Measurements from ENCODE around the gene ITGB6. TPM values are rescaled to one million over a fixed set of nuclear protein-coding genes. Genes with fewer than 3 reads are reported as not detected.

ITGB6 gene
- total and polyA plus RNA-seq, 2 of the 4 experiments (the other 2 are of a cell fraction), result under 0.01 TPM; not detected in 1

DNA sequence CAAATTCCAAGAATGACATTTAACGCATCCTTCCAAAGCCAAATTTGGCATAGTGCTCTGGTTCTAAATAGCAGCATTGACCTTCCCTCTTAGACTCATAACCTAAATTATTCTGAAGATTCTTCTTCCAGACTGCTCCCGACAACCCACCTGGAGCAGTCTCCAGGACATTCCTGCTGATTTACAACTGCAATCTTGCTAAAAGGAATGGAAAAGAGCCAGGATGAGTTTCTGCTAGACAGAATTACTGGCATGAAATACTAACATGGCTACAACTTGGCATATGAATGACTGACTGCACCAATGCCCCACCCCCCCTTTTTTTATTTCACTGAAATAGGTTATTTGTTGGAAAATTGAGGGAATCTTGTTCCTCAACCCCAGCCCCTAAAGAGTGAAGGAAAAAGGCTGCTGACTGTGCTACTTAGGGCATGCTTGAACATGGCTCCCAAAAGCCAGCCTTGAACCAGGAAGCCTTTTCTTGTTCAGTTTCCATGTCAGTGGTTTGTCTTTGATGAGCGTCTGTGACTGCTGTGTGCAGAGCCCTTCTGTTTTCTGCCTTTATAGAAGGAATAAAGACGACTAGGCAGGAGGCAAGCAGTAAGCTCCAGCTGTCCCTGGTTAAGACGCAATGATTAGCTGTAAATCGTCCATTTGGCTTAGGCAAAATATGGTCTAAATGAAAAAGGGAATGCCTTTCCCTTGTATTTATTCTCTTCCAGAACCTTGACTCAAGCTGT lies 47.4 kb upstream of the ITGB6 start:
- Histone ChIP-seq H4K8ac (ENCODE audit: low read depth in 2 of 2, low read length in 2 of 2) (no peak overlapping the region), H3K4me1 (ENCODE audit: control insufficient read depth, insufficient read depth, low read length) (peaks cover 7% of the 10 kb centered on the region), H2BK15ac (ENCODE audit: low read depth, low read length) (no peak overlapping the region), H2BK5ac (ENCODE audit: low read depth, low read length, poor library complexity, severe bottlenecking) (no peak overlapping the region), H3K27me3 (ENCODE audit: control insufficient read depth, insufficient read depth, low read length) (no peaks in the 10 kb centered on the region), H3K4me3 (ENCODE audit: insufficient read depth, low read depth, low read length) (no peak overlapping the region), H3K14ac (replicated peaks; ENCODE audit: low read depth, low read length) (no peak overlapping the region), H3K36me3 (ENCODE audit: control insufficient read depth, insufficient read depth, low read length) (no peaks in the 10 kb centered on the region), H4K5ac (ENCODE audit: low read depth, low read length) (no peak overlapping the region), H4K20me1 (ENCODE audit: insufficient read depth, low read length) (no peaks in the 10 kb centered on the region), H3K23ac (ENCODE audit: low read depth, low read length) (no peak overlapping the region), H3K9me1 (ENCODE audit: insufficient read depth, low read length) (no peaks in the 10 kb centered on the region; the same call in 1 of the 2 replicates), H3K9me3 (ENCODE audit: control insufficient read depth, insufficient read depth, low read length) (no peaks in the 10 kb centered on the region), H2BK20ac (ENCODE audit: low read depth, low read length) (no peak overlapping the region), H3K79me1 (ENCODE audit: low read depth in 1 of 2, low read length in 2 of 2) (no peaks in the 10 kb centered on the region), H2AK5ac (ENCODE audit: low read depth, low read length) (no peak overlapping the region), H3K56ac (ENCODE audit: extremely low read depth, insufficient read depth, low read length) (no peak overlapping the region), H3K18ac (ENCODE audit: low read depth, low read length) (no peak overlapping the region), H2BK120ac (ENCODE audit: low read depth, low read length) (no peak overlapping the region), H2AFZ (replicated peaks; ENCODE audit: low read length, poor library complexity) (no peak overlapping the region), H3K4me2 (ENCODE audit: low read depth, low read length) (no peak overlapping the region), H2AK9ac (replicated peaks; ENCODE audit: low read depth, low read length, poor library complexity) (no peak overlapping the region), H4K91ac (ENCODE audit: insufficient read depth, low read depth, low read length) (no peak overlapping the region), H3K27ac (ENCODE audit: insufficient read depth, low read length) (no peak overlapping the region), H3K4ac (ENCODE audit: low read depth, low read length) (no peak overlapping the region), H3K9ac (ENCODE audit: low read depth, low read length) (no peak overlapping the region)
- POLR2A ChIA-PET (ENCODE audit: unreplicated experiment), result no interaction called here
- dilution Hi-C loops (cut with HindIII; ENCODE audit: low sequenced_read_pairs, unreplicated experiment) (no loop called here), intact Hi-C loops (cut with micrococcal nuclease) (no loop called here), in situ Hi-C loops (cut with MboI; ENCODE audit: low sequenced_read_pairs) (no loop called here)
- CTCF ChIA-PET, result no interaction called here
- WGBS, 2 experiments (ENCODE audit: extremely low coverage in 2 of 2, insufficient read length in 1 of 2), result 83% methylated on average over 1 of the region's 6 CpGs; no CpG with 5 or more reads in 1 of the 2 experiments
- ATAC-seq (ENCODE audit: low read depth) (no peak), DNase-seq (no peak)
- TF ChIP-seq CEBPB (IDR thresholded peaks at IDR 0.05; ENCODE audit: low read depth, low read length), result no peak
- TF ChIP-seq RAD21 (IDR thresholded peaks at IDR 0.05; ENCODE audit: low read length), result no peak
- no peak for TF ChIP-seq MXI1 (IDR thresholded peaks at IDR 0.05; ENCODE audit: borderline replicate concordance, low read depth, low read length)
- no peak for TF ChIP-seq POLR2A (IDR thresholded peaks at IDR 0.05; ENCODE audit: low read depth, low read length)
- no peak for TF ChIP-seq MAZ (IDR thresholded peaks at IDR 0.05; ENCODE audit: borderline replicate concordance, low read depth, low read length)
- no peak for TF ChIP-seq RFX5 (IDR thresholded peaks at IDR 0.05; ENCODE audit: low read depth, low read length)
- no TSS peak for BruUV-seq (replicated peaks)
